ENCODE data around the gene SH3BP2.

The SH3BP2 gene

GRCh38 chr4:2858451-2859217 is 65.7 kb downstream of the SH3BP2 start:
- DNase-seq: no peak

GRCh38 chr4:2859514-2859913 is 66.6 kb downstream of the SH3BP2 start:
- DNase-seq: no peak

- DNase-seq: no peak
These were observed 67.8 kb downstream of the SH3BP2 start for GRCh38 chr4:2860391-2861348.

- DNase-seq: no peak
These were observed 68.9 kb downstream of the SH3BP2 start for GRCh38 chr4:2861631-2862436.

- DNase-seq: no peak
These were observed 69.6 kb downstream of the SH3BP2 start for GRCh38 chr4:2862528-2862927.

- no peak for DNase-seq
These were observed 70.8 kb downstream of the SH3BP2 start for GRCh38 chr4:2863649-2864048.

- no peak for DNase-seq
These were observed 72.4 kb downstream of the SH3BP2 start for GRCh38 chr4:2865196-2865780.

- DNase-seq: no peak
These were observed 73.4 kb downstream of the SH3BP2 start for GRCh38 chr4:2866160-2866861.

- no peak for DNase-seq
These were observed 74.0 kb downstream of the SH3BP2 start for GRCh38 chr4:2866891-2867290.

GRCh38 chr4:2867758-2868491 is 75.0 kb downstream of the SH3BP2 start:
- no peak for DNase-seq

- DNase-seq: no peak
These were observed 76.1 kb downstream of the SH3BP2 start for GRCh38 chr4:2868877-2869487.

- no peak for DNase-seq
These were observed 76.8 kb downstream of the SH3BP2 start for GRCh38 chr4:2869659-2870058.

GRCh38 chr4:2870082-2870481 is 77.2 kb downstream of the SH3BP2 start:
- DNase-seq: no peak

- DNase-seq: no peak
These were observed 78.6 kb downstream of the SH3BP2 start for GRCh38 chr4:2871466-2871865.

GRCh38 chr4:2871911-2872310 is 79.0 kb downstream of the SH3BP2 start:
- no peak for DNase-seq

GRCh38 chr4:2873329-2873728 is 80.4 kb downstream of the SH3BP2 start:
- no peak for DNase-seq

GRCh38 chr4:2874861-2875260 is 82.0 kb downstream of the SH3BP2 start:
- DNase-seq: no peak

GRCh38 chr4:2875556-2875955 is 82.7 kb downstream of the SH3BP2 start:
- no peak for DNase-seq

GRCh38 chr4:2878346-2878745 is 85.5 kb downstream of the SH3BP2 start:
- no peak for DNase-seq

- no peak for DNase-seq
These were observed 86.1 kb downstream of the SH3BP2 start for GRCh38 chr4:2879026-2879425.

- no peak for DNase-seq
These were observed 88.5 kb downstream of the SH3BP2 start for GRCh38 chr4:2881431-2881830.

Data from stimulated activated CD4-positive, alpha-beta T cell treated with anti-CD3 and anti-CD28 coated beads, Interleukin-4, amount 100 ng/mL, for 1 hour (primary cell).